Brain microvascular endothelial cell (primary cell): ENCODE results near the gene ZDHHC12.
"Not testable (repeated sequence)": the region's sequence is repeated elsewhere in the genome, so short reads cannot be mapped to it uniquely, and the experiment has no call there.

Source experiments
- DNase-seq: peaks from one replicate; pipeline ENCODE4 v3.0.0-alpha.2; 2020
- H3K27ac ChIP-seq: fragments of 250-450 bp; sonication (Bioruptor Pico); 2 replicates; pipeline ENCODE4 v1.5.1; 2020; ENCODE audit warnings: mild to moderate bottlenecking, moderate library complexity
- H3K27me3 ChIP-seq: fragments of 250-450 bp; sonication (Bioruptor Pico); replicated peaks from 2 replicates; pipeline ENCODE4 v1.5.1; 2020; ENCODE audit warnings: mild to moderate bottlenecking
- H3K36me3 ChIP-seq: fragments of 250-450 bp; sonication (Bioruptor Pico); replicated peaks from 2 replicates; pipeline ENCODE4 v1.5.1; 2020; ENCODE audit warnings: mild to moderate bottlenecking
- H3K4me3 ChIP-seq: 2 replicates; pipeline ENCODE4 v1.5.1; 2011; ENCODE audit warnings: low read depth, mild to moderate bottlenecking, control low read depth, low read length, moderate library complexity
- in situ Hi-C: cut with HindIII; loops from 2 replicates; pipeline ENCODE4 v1.10.0; 2017; ENCODE audit warnings: low sequenced_read_pairs, low pct_ligation_motif_present
- TF ChIP-seq, protein P1 (sequence below): IDR thresholded peaks from 2 replicates; pipeline ENCODE4 v1.5.1; 2011; ENCODE audit warnings: low read depth, mild to moderate bottlenecking, moderate library complexity, low read length, control low read depth, inconsistent platforms; ENCODE audit errors: missing control alignments

ZDHHC12 gene

GRCh38 chr9:128696923-128697707, 26.8 kb downstream of the ZDHHC12 start:
- no peak overlapping the region for H3K27ac ChIP-seq
- in situ Hi-C loops: no loop called here
- TF ChIP-seq, protein P1, sequence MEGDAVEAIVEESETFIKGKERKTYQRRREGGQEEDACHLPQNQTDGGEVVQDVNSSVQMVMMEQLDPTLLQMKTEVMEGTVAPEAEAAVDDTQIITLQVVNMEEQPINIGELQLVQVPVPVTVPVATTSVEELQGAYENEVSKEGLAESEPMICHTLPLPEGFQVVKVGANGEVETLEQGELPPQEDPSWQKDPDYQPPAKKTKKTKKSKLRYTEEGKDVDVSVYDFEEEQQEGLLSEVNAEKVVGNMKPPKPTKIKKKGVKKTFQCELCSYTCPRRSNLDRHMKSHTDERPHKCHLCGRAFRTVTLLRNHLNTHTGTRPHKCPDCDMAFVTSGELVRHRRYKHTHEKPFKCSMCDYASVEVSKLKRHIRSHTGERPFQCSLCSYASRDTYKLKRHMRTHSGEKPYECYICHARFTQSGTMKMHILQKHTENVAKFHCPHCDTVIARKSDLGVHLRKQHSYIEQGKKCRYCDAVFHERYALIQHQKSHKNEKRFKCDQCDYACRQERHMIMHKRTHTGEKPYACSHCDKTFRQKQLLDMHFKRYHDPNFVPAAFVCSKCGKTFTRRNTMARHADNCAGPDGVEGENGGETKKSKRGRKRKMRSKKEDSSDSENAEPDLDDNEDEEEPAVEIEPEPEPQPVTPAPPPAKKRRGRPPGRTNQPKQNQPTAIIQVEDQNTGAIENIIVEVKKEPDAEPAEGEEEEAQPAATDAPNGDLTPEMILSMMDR: no peak
- DNase-seq: no peak
- H3K36me3 ChIP-seq: peaks cover 43% of the 10 kb centered on the region
- H3K4me3 ChIP-seq: no peak overlapping the region
- no peaks in the 10 kb centered on the region for H3K27me3 ChIP-seq

GRCh38 chr9:128694344-128694743, 29.6 kb downstream of the ZDHHC12 start:
- in situ Hi-C loops: no loop called here
- DNase-seq: no peak
- H3K4me3 ChIP-seq: no peak overlapping the region
- TF ChIP-seq, protein P1: no peak
- H3K36me3 ChIP-seq: peaks cover 55% of the 10 kb centered on the region
- H3K27ac ChIP-seq: no peak overlapping the region
- no peaks in the 10 kb centered on the region for H3K27me3 ChIP-seq

- DNase-seq, H3K27ac ChIP-seq, H3K27me3 ChIP-seq, H3K4me3 ChIP-seq, in situ Hi-C loops: not testable (repeated sequence)
- peaks cover 55% of the 10 kb centered on the region for H3K36me3 ChIP-seq
Measured at GRCh38 chr9:128693738-128694137, 30.2 kb downstream of the ZDHHC12 start.

DNA sequence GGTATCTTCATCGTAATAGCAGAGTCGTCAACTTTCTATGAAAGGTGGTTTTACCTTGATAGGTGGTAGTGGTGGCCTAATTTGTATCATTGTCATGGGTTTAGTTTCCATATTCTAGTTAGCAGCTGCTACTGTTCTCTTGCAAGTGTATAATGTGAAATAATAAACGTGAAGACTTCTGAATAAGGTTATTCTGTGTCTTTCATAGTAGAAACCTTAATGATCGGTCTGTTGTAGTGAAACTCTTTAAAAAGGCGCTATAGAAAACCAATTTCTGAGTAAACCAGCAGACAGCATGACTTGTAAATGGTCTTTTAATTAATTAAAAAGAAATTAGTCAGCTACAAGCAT, 33.3 kb downstream of the ZDHHC12 start:
- H3K27me3 ChIP-seq: no peaks in the 10 kb centered on the region
- DNase-seq: no peak
- TF ChIP-seq, protein P1: no peak
- peak overlapping the region; percentile 91 for H3K4me3 ChIP-seq
- H3K36me3 ChIP-seq: peaks cover 37% of the 10 kb centered on the region
- H3K27ac ChIP-seq: no peak overlapping the region
- in situ Hi-C loops: no loop called here

DNA sequence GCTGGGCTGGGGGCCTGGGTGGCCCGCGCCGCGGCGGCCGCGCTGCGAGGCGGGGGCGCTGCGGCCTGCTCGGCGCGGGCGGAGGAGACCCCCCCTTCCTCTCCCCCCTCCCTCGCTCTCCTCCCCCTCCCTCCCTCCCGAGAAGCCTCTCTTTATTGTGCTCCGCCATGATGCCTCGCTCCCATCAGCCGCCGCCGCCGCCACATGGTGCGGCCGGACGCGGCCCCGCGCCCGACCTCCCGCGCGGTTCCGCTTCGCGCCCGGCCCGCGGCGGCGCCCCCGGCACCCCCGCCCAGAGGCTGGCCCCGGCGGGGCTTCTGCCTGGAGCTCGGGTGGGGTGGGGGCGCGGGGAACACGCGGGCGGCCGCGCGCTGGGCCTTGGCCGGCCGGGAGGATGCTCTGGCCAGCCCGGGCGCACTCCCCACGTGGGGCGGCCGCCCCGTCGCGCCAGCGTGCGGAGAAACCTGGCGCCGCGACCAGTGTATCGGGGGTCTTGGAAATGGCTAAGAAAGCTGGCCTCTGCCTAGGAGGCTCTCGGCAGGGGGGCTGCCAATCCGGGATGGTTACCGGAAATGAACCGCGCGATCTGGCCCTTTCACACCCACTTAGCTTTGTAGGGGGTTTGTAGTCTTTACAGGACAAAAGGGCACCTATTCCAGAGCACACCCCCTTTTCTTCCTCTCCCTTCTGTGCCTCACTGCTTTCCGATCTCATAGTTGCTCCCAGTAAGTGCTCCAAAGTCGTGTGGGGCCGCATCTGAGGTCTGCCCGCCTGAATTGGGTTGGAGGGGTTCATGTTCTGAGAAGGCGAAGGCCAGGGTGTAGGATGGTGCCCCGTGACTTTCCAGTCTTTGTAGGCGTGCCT, 33.9 kb downstream of the ZDHHC12 start:
- peaks cover 34% of the 10 kb centered on the region for H3K36me3 ChIP-seq
- H3K4me3 ChIP-seq: peak overlapping the region; percentile 91
- TF ChIP-seq, protein P1: no peak
- H3K27me3 ChIP-seq: no peaks in the 10 kb centered on the region
- in situ Hi-C loops: no loop called here
- no peak for DNase-seq
- peak overlapping the region; percentile 60 for H3K27ac ChIP-seq

DNA sequence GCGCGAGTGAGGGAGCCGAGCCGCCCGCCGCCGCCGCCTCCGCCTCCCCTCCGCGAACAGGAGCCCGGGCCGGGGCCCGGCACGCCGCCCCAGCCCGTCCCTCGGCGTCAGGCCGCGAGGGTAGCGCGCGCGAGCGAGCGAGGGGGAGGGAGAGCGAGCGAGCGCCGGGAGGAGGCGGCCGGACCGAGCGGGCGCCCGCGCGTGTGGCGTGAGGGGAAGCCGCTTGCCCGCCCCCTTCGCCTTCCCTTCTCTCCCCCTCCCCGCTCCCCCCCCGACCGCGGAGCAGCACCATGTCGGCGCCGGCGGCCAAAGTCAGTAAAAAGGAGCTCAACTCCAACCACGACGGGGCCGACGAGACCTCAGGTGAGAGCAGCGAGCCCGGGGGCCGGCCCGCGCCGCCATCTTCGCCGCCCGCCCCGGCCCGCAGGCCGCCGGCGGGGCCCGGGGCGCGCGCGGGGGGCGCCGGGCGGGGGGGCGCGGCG, 34.6 kb downstream of the ZDHHC12 start:
- H3K4me3 ChIP-seq: peak overlapping the region; percentile 91
- peak; percentile 8 for DNase-seq
- TF ChIP-seq, protein P1: no peak
- H3K27ac ChIP-seq: peak overlapping the region; percentile 72
- no peaks in the 10 kb centered on the region for H3K27me3 ChIP-seq
- in situ Hi-C loops: no loop called here
- H3K36me3 ChIP-seq: peaks cover 32% of the 10 kb centered on the region
